ENCODE results near the gene AUTS2. TPM values are rescaled to one million over a fixed set of nuclear protein-coding genes. Genes with fewer than 3 reads are reported as not detected.

The AUTS2 gene
- total and polyA plus RNA-seq, 2 of the 8 experiments (the other 6 are each of a cell fraction or from before 2014, with no cell fraction given), result 25.9 to 101 TPM

- TF ChIP-seq, protein P1, sequence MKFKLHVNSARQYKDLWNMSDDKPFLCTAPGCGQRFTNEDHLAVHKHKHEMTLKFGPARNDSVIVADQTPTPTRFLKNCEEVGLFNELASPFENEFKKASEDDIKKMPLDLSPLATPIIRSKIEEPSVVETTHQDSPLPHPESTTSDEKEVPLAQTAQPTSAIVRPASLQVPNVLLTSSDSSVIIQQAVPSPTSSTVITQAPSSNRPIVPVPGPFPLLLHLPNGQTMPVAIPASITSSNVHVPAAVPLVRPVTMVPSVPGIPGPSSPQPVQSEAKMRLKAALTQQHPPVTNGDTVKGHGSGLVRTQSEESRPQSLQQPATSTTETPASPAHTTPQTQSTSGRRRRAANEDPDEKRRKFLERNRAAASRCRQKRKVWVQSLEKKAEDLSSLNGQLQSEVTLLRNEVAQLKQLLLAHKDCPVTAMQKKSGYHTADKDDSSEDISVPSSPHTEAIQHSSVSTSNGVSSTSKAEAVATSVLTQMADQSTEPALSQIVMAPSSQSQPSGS (IDR thresholded peaks at IDR 0.05; ENCODE audit: low read length), result no peak
Measured at GRCh38 chr7:70044525-70044924, 446.2 kb downstream of the AUTS2 start (continued).
